Lower leg skin (tissue), 4 donors: ENCODE measurements around the gene DPH1. TPM values are rescaled to one million over a fixed set of nuclear protein-coding genes. Genes with fewer than 3 reads are reported as not detected.

Experiments used
- DNase-seq, 2 donors: peaks; one replicate each; pipeline ENCODE4 v3.0.0-alpha.2; 2019; ENCODE audit warnings: low spot score in 2 of 2
- H3K4me3 ChIP-seq: fragments of 200-600 bp; sonication (generic); 2 replicates; pipeline ENCODE4 v1.5.1; 2017; ENCODE audit warnings: mild to moderate bottlenecking, low read depth; ENCODE audit not compliant: poor library complexity, severe bottlenecking
- CTCF ChIP-seq, 3 donors: fragments of 450-650 bp; IDR thresholded peaks; one replicate each; pipeline ENCODE4 v1.5.1; 2016; ENCODE audit warnings: antibody characterized with exemption in 3 of 3, mild to moderate bottlenecking in 3 of 3, moderate library complexity in 2 of 3
- POLR2A ChIP-seq, 2 donors: fragments of 450-650 bp; IDR thresholded peaks; one replicate each; pipeline ENCODE4 v1.6.1; 2016 to 2017; ENCODE audit warnings: antibody characterized with exemption in 2 of 2, mild to moderate bottlenecking in 1 of 2, moderate library complexity in 1 of 2
- WGBS, 2 donors: methylation state at CpG; one replicate each; pipeline ENCODE4 v1.1.5; 2018; 5-methylcytosine and 5-hydroxymethylcytosine counted together
- intact Hi-C: fragments of 100-400 bp; cut with DNase I; formaldehyde crosslinking; loops from one replicate; pipeline ENCODE4 v1.15.0; 2023; ENCODE audit warnings: low total_unique reads
- total RNA-seq, 4 donors: library from RNA; depleted of rRNA; stranded (reverse); fragments of >200 nt; gene quantifications; one replicate each; pipeline ENCODE4 v1.1.0, GENCODE V29; 2016

Gene DPH1
- total RNA-seq, 4 donors from 2014 or later = 50.4 to 80.0 (median 61.2) TPM

GRCh38 chr17:2077040-2077439 is 47.1 kb downstream of the DPH1 start:
- intact Hi-C loops = no loop called here
- no peak for TF ChIP-seq CTCF (IDR thresholded peaks at IDR 0.05)
- TF ChIP-seq POLR2A (IDR thresholded peaks at IDR 0.05) = no peak
- DNase-seq = no peak
- no peak overlapping the region for H3K4me3 ChIP-seq
- 77 to 83% methylated on average over 8 of the region's 8 CpGs for WGBS, 2 donors

GRCh38 chr17:2081564-2081963 is 51.6 kb downstream of the DPH1 start:
- 89 to 91% methylated on average over 9 of the region's 9 CpGs for WGBS, 2 donors
- H3K4me3 ChIP-seq = no peak overlapping the region
- TF ChIP-seq CTCF (IDR thresholded peaks at IDR 0.05) = no peak
- no peak for TF ChIP-seq POLR2A (IDR thresholded peaks at IDR 0.05)
- intact Hi-C loops = no loop called here
- no peak for DNase-seq

GRCh38 chr17:2082003-2082781 is 52.2 kb downstream of the DPH1 start:
- intact Hi-C loops = no loop called here
- TF ChIP-seq CTCF (IDR thresholded peaks at IDR 0.05) (no peak), POLR2A (IDR thresholded peaks at IDR 0.05) (no peak)
- H3K4me3 ChIP-seq = no peak overlapping the region
- DNase-seq = no peak
- 72 to 75% methylated on average over 9 of the region's 9 CpGs for WGBS, 2 donors

GRCh38 chr17:2083613-2084035 is 53.7 kb downstream of the DPH1 start:
- TF ChIP-seq POLR2A (IDR thresholded peaks at IDR 0.05) (no peak), CTCF (IDR thresholded peaks at IDR 0.05) (no peak)
- intact Hi-C loops = no loop called here
- DNase-seq = peak in 1 of 2 donors; percentile 85
- 59 to 62% methylated on average over 7 of the region's 7 CpGs for WGBS, 2 donors
- H3K4me3 ChIP-seq = no peak overlapping the region

GRCh38 chr17:2084036-2084765 is 54.2 kb downstream of the DPH1 start:
- intact Hi-C loops = no loop called here
- peak; percentile 74 to 91 for DNase-seq
- H3K4me3 ChIP-seq = no peak overlapping the region
- TF ChIP-seq CTCF (IDR thresholded peaks at IDR 0.05) = no peak
- TF ChIP-seq POLR2A (IDR thresholded peaks at IDR 0.05) = no peak
- 23 to 25% methylated on average over 8 of the region's 8 CpGs for WGBS, 2 donors
